MCF 10A (cell line): ENCODE results near the gene MPZL1. TPM values are rescaled to one million over a fixed set of nuclear protein-coding genes. Genes with fewer than 3 reads are reported as not detected.

Source experiments
- BruUV-seq: library from RNA; stranded (reverse); fragments of 400-500 nt; replicated peaks from 2 replicates; lab custom pipeline; 2021; lab: Mats Ljungman, UMichigan
- CTCF ChIA-PET: fragments of 300-600 bp; sonication (Branson Sonifier 250); formaldehyde crosslinking; extraction: SDS; loops from one replicate; lab custom pipeline; 2021; ENCODE audit warnings: antibody characterized with exemption, inconsistent platforms; lab: Yijun Ruan, JAX
- POLR2A ChIA-PET: fragments of 300-600, 350-650 bp; sonication (Branson Sonifier 250); formaldehyde crosslinking; extraction: SDS; loops from one replicate; lab custom pipeline; 2020; ENCODE audit warnings: antibody characterized with exemption, inconsistent platforms; lab: Yijun Ruan, JAX
- DNase-seq: peaks from one replicate; pipeline ENCODE4 v3.0.0-alpha.2; 2018; ENCODE audit not compliant: unreplicated experiment
- H3K27ac Mint-ChIP-seq: one replicate; pipeline ENCODE4 v1.8.0; 2022; ENCODE audit warnings: mild to moderate bottlenecking, low read depth, mixed read lengths; ENCODE audit not compliant: unreplicated experiment
- H3K27me3 Mint-ChIP-seq: one replicate; pipeline ENCODE4 v1.8.0; 2022; ENCODE audit warnings: mixed read lengths; ENCODE audit not compliant: insufficient read depth, unreplicated experiment
- H3K36me3 Mint-ChIP-seq: one replicate; pipeline ENCODE4 v1.8.0; 2022; ENCODE audit warnings: mild to moderate bottlenecking, moderate library complexity, mixed read lengths; ENCODE audit not compliant: insufficient read depth, unreplicated experiment
- H3K4me1 Mint-ChIP-seq: one replicate; pipeline ENCODE4 v1.8.0; 2022; ENCODE audit warnings: mixed read lengths; ENCODE audit not compliant: insufficient read depth, unreplicated experiment
- H3K4me3 Mint-ChIP-seq: one replicate; pipeline ENCODE4 v1.8.0; 2022; ENCODE audit warnings: mild to moderate bottlenecking, moderate library complexity, mixed read lengths; ENCODE audit not compliant: unreplicated experiment
- H3K9me3 Mint-ChIP-seq: one replicate; pipeline ENCODE4 v1.8.0; 2022; ENCODE audit warnings: mixed read lengths; ENCODE audit not compliant: unreplicated experiment
- intact Hi-C: fragments of 100-400 bp; cut with micrococcal nuclease; formaldehyde crosslinking; loops from 2 replicates; pipeline ENCODE4 v1.14.1; 2022
- total RNA-seq: library from RNA; stranded (reverse); gene quantifications from 2 replicates; pipeline ENCODE4 v1.2.3, GENCODE V29; 2022
- TF ChIP-seq, protein P1 (sequence below): fragments of 200-600 bp; IDR thresholded peaks from one replicate; pipeline ENCODE4 v1.8.0; 2022; ENCODE audit warnings: antibody characterized with exemption, mild to moderate bottlenecking; ENCODE audit not compliant: unreplicated experiment

MPZL1 gene
- total RNA-seq, 1 experiment from 2014 or later: 169 TPM

- H3K36me3 Mint-ChIP-seq: peaks cover 4% of the 10 kb centered on the region
- TF ChIP-seq, protein P1, sequence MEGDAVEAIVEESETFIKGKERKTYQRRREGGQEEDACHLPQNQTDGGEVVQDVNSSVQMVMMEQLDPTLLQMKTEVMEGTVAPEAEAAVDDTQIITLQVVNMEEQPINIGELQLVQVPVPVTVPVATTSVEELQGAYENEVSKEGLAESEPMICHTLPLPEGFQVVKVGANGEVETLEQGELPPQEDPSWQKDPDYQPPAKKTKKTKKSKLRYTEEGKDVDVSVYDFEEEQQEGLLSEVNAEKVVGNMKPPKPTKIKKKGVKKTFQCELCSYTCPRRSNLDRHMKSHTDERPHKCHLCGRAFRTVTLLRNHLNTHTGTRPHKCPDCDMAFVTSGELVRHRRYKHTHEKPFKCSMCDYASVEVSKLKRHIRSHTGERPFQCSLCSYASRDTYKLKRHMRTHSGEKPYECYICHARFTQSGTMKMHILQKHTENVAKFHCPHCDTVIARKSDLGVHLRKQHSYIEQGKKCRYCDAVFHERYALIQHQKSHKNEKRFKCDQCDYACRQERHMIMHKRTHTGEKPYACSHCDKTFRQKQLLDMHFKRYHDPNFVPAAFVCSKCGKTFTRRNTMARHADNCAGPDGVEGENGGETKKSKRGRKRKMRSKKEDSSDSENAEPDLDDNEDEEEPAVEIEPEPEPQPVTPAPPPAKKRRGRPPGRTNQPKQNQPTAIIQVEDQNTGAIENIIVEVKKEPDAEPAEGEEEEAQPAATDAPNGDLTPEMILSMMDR: no peak
These were observed 114.4 kb downstream of the MPZL1 start for GRCh38 chr1:167836197-167836596.

GRCh38 chr1:167837326-167837725 is 115.5 kb downstream of the MPZL1 start:
- Mint-ChIP-seq H3K4me3 (no peak overlapping the region), H3K9me3 (no peaks in the 10 kb centered on the region), H3K27ac (no peak overlapping the region), H3K27me3 (no peaks in the 10 kb centered on the region), H3K36me3 (peaks cover 4% of the 10 kb centered on the region), H3K4me1 (no peaks in the 10 kb centered on the region)
- no TSS peak for BruUV-seq
- ChIA-PET CTCF (no interaction called here), POLR2A (no interaction called here)
- DNase-seq: no peak
- intact Hi-C loops: no loop called here
- TF ChIP-seq, protein P1: no peak

More at GRCh38 chr1:167836197-167836596, 114.4 kb downstream of the MPZL1 start:
- no TSS peak for BruUV-seq
- intact Hi-C loops: no loop called here
- POLR2A ChIA-PET: no interaction called here
- CTCF ChIA-PET: no interaction called here
- Mint-ChIP-seq H3K4me1 (no peaks in the 10 kb centered on the region), H3K4me3 (no peak overlapping the region), H3K27me3 (no peaks in the 10 kb centered on the region), H3K9me3 (no peaks in the 10 kb centered on the region), H3K27ac (no peak overlapping the region)
- DNase-seq: no peak

- peaks cover 4% of the 10 kb centered on the region for H3K36me3 Mint-ChIP-seq
- no peak overlapping the region for H3K4me3 Mint-ChIP-seq
- POLR2A ChIA-PET: no interaction called here
- CTCF ChIA-PET: interaction anchor here (0.6 kb wide), 1 partner anchor 288 kb away, joined by 3 read pairs; no protein-coding TSS in a partner anchor
- no peaks in the 10 kb centered on the region for H3K4me1 Mint-ChIP-seq
- no peaks in the 10 kb centered on the region for H3K9me3 Mint-ChIP-seq
- intact Hi-C loops: no loop called here
- TF ChIP-seq, protein P1: no peak
- DNase-seq: no peak
- H3K27me3 Mint-ChIP-seq: no peaks in the 10 kb centered on the region
- BruUV-seq: no TSS peak
- H3K27ac Mint-ChIP-seq: no peak overlapping the region
These were observed 117.2 kb downstream of the MPZL1 start for GRCh38 chr1:167839009-167839408.

Other genes with a start within 250 kb of the MPZL1 start
- gene CD247, start 203.5 kb upstream of the MPZL1 start, total RNA-seq: not detected in 2 replicates
- gene CREG1, start 168.2 kb upstream of the MPZL1 start, total RNA-seq: 136 and 154 TPM in 2 replicates
- 0.16 and 0.27 TPM in 2 replicates for gene RCSD1, start 91.8 kb upstream of the MPZL1 start, total RNA-seq
- 0.12 and 0.35 TPM in 2 replicates for gene ADCY10, start 192.2 kb downstream of the MPZL1 start, total RNA-seq
- gene DCAF6, start 214.7 kb downstream of the MPZL1 start, total RNA-seq: 57.2 and 60.8 TPM in 2 replicates
- 105 and 108 TPM in 2 replicates for gene MPC2, start 215.1 kb downstream of the MPZL1 start, total RNA-seq